GM12878 (cell line): Measurements from ENCODE around the gene PPP5C.

Source experiments
- BACH1 ChIP-seq: fragments of 450-650 bp; IDR thresholded peaks from 2 replicates; pipeline ENCODE4 v1.6.1; 2017; ENCODE audit warnings: mild to moderate bottlenecking, borderline replicate concordance
- CTCF ChIP-seq, 3 experiments: IDR thresholded peaks in 2 of 3; conservative IDR thresholded peaks in 1 of 3; 2 replicates each; pipeline ENCODE4 v1.5.1; 2011; ENCODE audit warnings: low read depth in 3 of 3, low read length in 3 of 3, mild to moderate bottlenecking in 3 of 3, control low read depth in 2 of 3, moderate library complexity in 2 of 3, inconsistent platforms in 1 of 3, mixed read lengths in 1 of 3; ENCODE audit not compliant: control insufficient read depth in 2 of 3, insufficient read depth in 1 of 3; ENCODE audit errors: extremely low read depth in 1 of 3
- EZH2 ChIP-seq: IDR thresholded peaks from 2 replicates; pipeline ENCODE4 v1.6.1; 2012; ENCODE audit warnings: low read depth, mild to moderate bottlenecking, control low read depth, inconsistent platforms, low read length, borderline replicate concordance; ENCODE audit not compliant: control insufficient read depth
- SRF ChIP-seq, 2 experiments: IDR thresholded peaks; 2 replicates each; pipeline ENCODE4 v1.6.1; 2011; ENCODE audit warnings: low read depth in 2 of 2, low read length in 2 of 2, mild to moderate bottlenecking in 1 of 2, moderate library complexity in 1 of 2
- ZZZ3 ChIP-seq: IDR thresholded peaks from 2 replicates; pipeline ENCODE4 v1.6.1; 2011; ENCODE audit warnings: low read depth; ENCODE audit not compliant: control insufficient read depth, insufficient read length

- TF ChIP-seq CTCF (IDR thresholded peaks at IDR 0.05 in 2 of 3, conservative IDR thresholded peaks at IDR 0.05 in 1 of 3; ENCODE audit: control insufficient read depth in 2 of 3, extremely low read depth in 1 of 3, insufficient read depth in 1 of 3, low read depth in 3 of 3, low read length in 3 of 3) = no peak
- TF ChIP-seq EZH2 = no peak
- TF ChIP-seq ZZZ3 = no peak
- TF ChIP-seq SRF (IDR thresholded peaks at IDR 0.05; ENCODE audit: low read depth in 2 of 2, low read length in 2 of 2) = no peak
- TF ChIP-seq BACH1 = no peak
Measured at GRCh38 chr19:46408664-46409039, 61.8 kb downstream of the PPP5C start.
